ENCODE data around the gene SYK. TPM values are rescaled to one million over a fixed set of nuclear protein-coding genes. Genes with fewer than 3 reads are reported as not detected.

SYK gene
- total RNA-seq, 1 experiment from 2014 or later, result 0.28 TPM

DNA sequence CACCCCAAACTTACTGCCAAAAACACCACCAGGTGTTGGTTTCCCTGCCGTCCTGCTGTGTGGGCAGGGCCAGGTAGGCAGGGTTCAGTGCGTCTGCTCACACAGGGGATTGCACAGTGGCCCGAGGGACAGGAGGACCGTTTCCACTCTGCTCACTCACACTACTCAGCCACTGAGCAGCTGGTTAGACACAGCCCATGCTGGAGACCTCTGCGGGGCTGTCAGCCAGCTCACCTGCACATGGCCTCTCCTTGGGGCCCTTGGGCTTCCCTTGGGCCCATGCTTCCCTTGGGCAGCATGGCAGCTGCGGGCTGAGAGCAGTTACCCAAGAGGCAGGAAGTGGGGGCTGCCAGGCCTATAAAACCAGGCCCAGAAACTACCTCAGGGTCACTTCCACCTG, 79.0 kb downstream of the SYK start:
- Histone ChIP-seq H3K4me3 (ENCODE audit: low read depth in 2 of 2, low read length in 2 of 2) (no peak overlapping the region), H3K27ac (ENCODE audit: low read length) (no peak overlapping the region), H3K4me1 (ENCODE audit: control insufficient read depth, insufficient read depth, low read length) (no peaks in the 10 kb centered on the region), H3K9me3 (ENCODE audit: control insufficient read depth, insufficient read depth, low read depth, low read length) (no peaks in the 10 kb centered on the region), H3K36me3 (ENCODE audit: control insufficient read depth, insufficient read depth, low read length) (no peaks in the 10 kb centered on the region), H3K27me3 (ENCODE audit: control insufficient read depth, insufficient read depth, low read length) (no peaks in the 10 kb centered on the region)
- BruUV-seq (replicated peaks), result no TSS peak
- ChIA-PET POLR2A (no interaction called here), CTCF (no interaction called here)
- intact Hi-C loops (cut with micrococcal nuclease; ENCODE audit: unreplicated experiment) (no loop called here), in situ Hi-C loops (cut with HindIII; ENCODE audit: low pct_unique_long_range_greater_than_20kb, low sequenced_read_pairs) (no loop called here)
- TF ChIP-seq, protein P1, sequence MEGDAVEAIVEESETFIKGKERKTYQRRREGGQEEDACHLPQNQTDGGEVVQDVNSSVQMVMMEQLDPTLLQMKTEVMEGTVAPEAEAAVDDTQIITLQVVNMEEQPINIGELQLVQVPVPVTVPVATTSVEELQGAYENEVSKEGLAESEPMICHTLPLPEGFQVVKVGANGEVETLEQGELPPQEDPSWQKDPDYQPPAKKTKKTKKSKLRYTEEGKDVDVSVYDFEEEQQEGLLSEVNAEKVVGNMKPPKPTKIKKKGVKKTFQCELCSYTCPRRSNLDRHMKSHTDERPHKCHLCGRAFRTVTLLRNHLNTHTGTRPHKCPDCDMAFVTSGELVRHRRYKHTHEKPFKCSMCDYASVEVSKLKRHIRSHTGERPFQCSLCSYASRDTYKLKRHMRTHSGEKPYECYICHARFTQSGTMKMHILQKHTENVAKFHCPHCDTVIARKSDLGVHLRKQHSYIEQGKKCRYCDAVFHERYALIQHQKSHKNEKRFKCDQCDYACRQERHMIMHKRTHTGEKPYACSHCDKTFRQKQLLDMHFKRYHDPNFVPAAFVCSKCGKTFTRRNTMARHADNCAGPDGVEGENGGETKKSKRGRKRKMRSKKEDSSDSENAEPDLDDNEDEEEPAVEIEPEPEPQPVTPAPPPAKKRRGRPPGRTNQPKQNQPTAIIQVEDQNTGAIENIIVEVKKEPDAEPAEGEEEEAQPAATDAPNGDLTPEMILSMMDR (IDR thresholded peaks at IDR 0.05), result no peak
- TF ChIP-seq, protein P2, sequence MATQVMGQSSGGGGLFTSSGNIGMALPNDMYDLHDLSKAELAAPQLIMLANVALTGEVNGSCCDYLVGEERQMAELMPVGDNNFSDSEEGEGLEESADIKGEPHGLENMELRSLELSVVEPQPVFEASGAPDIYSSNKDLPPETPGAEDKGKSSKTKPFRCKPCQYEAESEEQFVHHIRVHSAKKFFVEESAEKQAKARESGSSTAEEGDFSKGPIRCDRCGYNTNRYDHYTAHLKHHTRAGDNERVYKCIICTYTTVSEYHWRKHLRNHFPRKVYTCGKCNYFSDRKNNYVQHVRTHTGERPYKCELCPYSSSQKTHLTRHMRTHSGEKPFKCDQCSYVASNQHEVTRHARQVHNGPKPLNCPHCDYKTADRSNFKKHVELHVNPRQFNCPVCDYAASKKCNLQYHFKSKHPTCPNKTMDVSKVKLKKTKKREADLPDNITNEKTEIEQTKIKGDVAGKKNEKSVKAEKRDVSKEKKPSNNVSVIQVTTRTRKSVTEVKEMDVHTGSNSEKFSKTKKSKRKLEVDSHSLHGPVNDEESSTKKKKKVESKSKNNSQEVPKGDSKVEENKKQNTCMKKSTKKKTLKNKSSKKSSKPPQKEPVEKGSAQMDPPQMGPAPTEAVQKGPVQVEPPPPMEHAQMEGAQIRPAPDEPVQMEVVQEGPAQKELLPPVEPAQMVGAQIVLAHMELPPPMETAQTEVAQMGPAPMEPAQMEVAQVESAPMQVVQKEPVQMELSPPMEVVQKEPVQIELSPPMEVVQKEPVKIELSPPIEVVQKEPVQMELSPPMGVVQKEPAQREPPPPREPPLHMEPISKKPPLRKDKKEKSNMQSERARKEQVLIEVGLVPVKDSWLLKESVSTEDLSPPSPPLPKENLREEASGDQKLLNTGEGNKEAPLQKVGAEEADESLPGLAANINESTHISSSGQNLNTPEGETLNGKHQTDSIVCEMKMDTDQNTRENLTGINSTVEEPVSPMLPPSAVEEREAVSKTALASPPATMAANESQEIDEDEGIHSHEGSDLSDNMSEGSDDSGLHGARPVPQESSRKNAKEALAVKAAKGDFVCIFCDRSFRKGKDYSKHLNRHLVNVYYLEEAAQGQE (IDR thresholded peaks at IDR 0.05; ENCODE audit: insufficient read depth in 1 of 2, low read depth in 2 of 2, low read length in 1 of 2), result no peak
- TF ChIP-seq TCF7L2 (IDR thresholded peaks at IDR 0.05; ENCODE audit: low read depth, low read length) (no peak), POLR2AphosphoS5 (IDR thresholded peaks at IDR 0.05; ENCODE audit: low read depth, low read length) (no peak), SIN3A (IDR thresholded peaks at IDR 0.05; ENCODE audit: borderline replicate concordance, insufficient read depth, low read depth, low read length) (no peak)
- DNase-seq (ENCODE audit: low read depth, low spot score), result no peak
- no peak for ATAC-seq

- TF ChIP-seq, protein P1 (IDR thresholded peaks at IDR 0.05), result no peak
- TF ChIP-seq TCF7L2 (IDR thresholded peaks at IDR 0.05; ENCODE audit: low read depth, low read length) (no peak), POLR2AphosphoS5 (IDR thresholded peaks at IDR 0.05; ENCODE audit: low read depth, low read length) (no peak)
- TF ChIP-seq, protein P2 (IDR thresholded peaks at IDR 0.05; ENCODE audit: insufficient read depth in 1 of 2, low read depth in 2 of 2, low read length in 1 of 2), result no peak
- no peaks in the 10 kb centered on the region for H3K27me3 ChIP-seq (ENCODE audit: control insufficient read depth, insufficient read depth, low read length)
- H3K36me3 ChIP-seq (ENCODE audit: control insufficient read depth, insufficient read depth, low read length), result no peaks in the 10 kb centered on the region
- intact Hi-C loops (cut with micrococcal nuclease; ENCODE audit: unreplicated experiment) (no loop called here), in situ Hi-C loops (cut with HindIII; ENCODE audit: low pct_unique_long_range_greater_than_20kb, low sequenced_read_pairs) (no loop called here)
- CTCF ChIA-PET, result no interaction called here
- DNase-seq (ENCODE audit: low read depth, low spot score), result no peak
- POLR2A ChIA-PET, result no interaction called here
- no peak overlapping the region for H3K4me3 ChIP-seq (ENCODE audit: low read depth in 2 of 2, low read length in 2 of 2)
- no peaks in the 10 kb centered on the region for H3K4me1 ChIP-seq (ENCODE audit: control insufficient read depth, insufficient read depth, low read length)
- H3K27ac ChIP-seq (ENCODE audit: low read length), result no peak overlapping the region
- no peaks in the 10 kb centered on the region for H3K9me3 ChIP-seq (ENCODE audit: control insufficient read depth, insufficient read depth, low read depth, low read length)
- no peak for ATAC-seq
- BruUV-seq (replicated peaks), result no TSS peak
Observed at GRCh38 chr9:90881648-90882047, 80.0 kb downstream of the SYK start.
